H1 (cell line): Measurements from ENCODE around the gene LDLRAD4. TPM values are rescaled to one million over a fixed set of nuclear protein-coding genes. Genes with fewer than 3 reads are reported as not detected.

Experiments
- BCL11A ChIP-seq, 2 experiments: IDR thresholded peaks; one replicate each; pipeline ENCODE4 v1.6.1; 2011; ENCODE audit warnings: low read depth in 2 of 2, low read length in 2 of 2, mild to moderate bottlenecking in 2 of 2
- HDAC6 ChIP-seq: IDR thresholded peaks from one replicate; pipeline ENCODE4 v1.7.1; 2012; ENCODE audit warnings: low read depth, mild to moderate bottlenecking, inconsistent platforms, low read length, moderate library complexity
- KDM1A ChIP-seq: fragments of 200-600, 300-600 bp; sonication (generic); IDR thresholded peaks from 2 replicates; pipeline ENCODE4 v1.7.1; 2016; ENCODE audit warnings: mild to moderate bottlenecking, low read length, borderline replicate concordance
- PHF8 ChIP-seq: fragments of 200-600 bp; sonication (generic); conservative IDR thresholded peaks from 2 replicates; pipeline ENCODE4 v1.7.1; 2012; ENCODE audit warnings: low read depth, mild to moderate bottlenecking, inconsistent platforms, low read length, moderate library complexity
- ZNF274 ChIP-seq: IDR thresholded peaks from 2 replicates; pipeline ENCODE4 v1.7.0; 2012; ENCODE audit warnings: low read length, borderline replicate concordance; ENCODE audit errors: extremely low read depth
- polyA plus RNA-seq, 7 experiments: library from polyadenylated mRNA; depleted of rRNA in 3 of 7; stranded (reverse) in 5 of 7; unstranded in 2 of 7; fragments of >200 nt in 5 of 7; fragments of 200-250 nt in 2 of 7; gene quantifications; 1 replicate in 5 of 7; 2 replicates in 1 of 7; 4 replicates in 1 of 7; pipeline versions ENCODE4 v1.2.1 to v1.2.3, GENCODE V29; 2011 to 2013; ENCODE audit warnings: missing spikeins in 2 of 7, mixed read lengths in 2 of 7
- total RNA-seq: library from RNA; stranded (reverse); fragmentation: NEBNext Ultra II Directional; extraction: Animal tissue kit (Norgen Biotek cat#: 25700); gene quantifications from 2 replicates; pipeline ENCODE4 v1.2.1, GENCODE V29; 2021

Gene LDLRAD4
- total and polyA plus RNA-seq, 2 of the 8 experiments (the other 6 are each of a cell fraction or from before 2014, with no cell fraction given) = 0.77 to 1.4 TPM

- TF ChIP-seq BCL11A (IDR thresholded peaks at IDR 0.05; ENCODE audit: low read depth in 2 of 2, low read length in 2 of 2) = no peak
- TF ChIP-seq HDAC6 = no peak
- no peak for TF ChIP-seq KDM1A
- TF ChIP-seq PHF8 = no peak
- no peak for TF ChIP-seq ZNF274
Measured at GRCh38 chr18:13491138-13491537, 272.6 kb downstream of the LDLRAD4 start (continued).
